Natural killer cell (primary cell): ENCODE results near the gene MUC5B. TPM values are rescaled to one million over a fixed set of nuclear protein-coding genes. Genes with fewer than 3 reads are reported as not detected.
"Not testable (repeated sequence)": the region's sequence is repeated elsewhere in the genome, so short reads cannot be mapped to it uniquely, and the experiment has no call there.

ENCODE experiments used
- ATAC-seq, 3 donors: fragments of 150-1000 bp in 2 of 3; fragments of 200-7000 bp in 1 of 3; cut with Tn5 transposase; 1 replicate in 1 of 3; 2 replicates in 2 of 3; pipeline ENCODE4 v1.10.0; 2021; ENCODE audit warnings: mild to moderate bottlenecking in 2 of 3, moderate library complexity in 2 of 3
- DNase-seq, 2 donors: peaks; one replicate each; pipeline versions ENCODE4 v3.0.0 to v3.0.0-alpha.2; 2013 to 2021; ENCODE audit warnings: mixed read lengths in 1 of 2
- H3K27ac ChIP-seq: one replicate; pipeline ENCODE4 v1.5.1; 2013; ENCODE audit warnings: mild to moderate bottlenecking, low read length
- H3K27me3 ChIP-seq: one replicate; pipeline ENCODE4 v1.6.1; 2013; ENCODE audit warnings: low read length; ENCODE audit not compliant: control insufficient read depth, insufficient read depth
- H3K36me3 ChIP-seq: one replicate; pipeline ENCODE4 v1.6.1; 2013; ENCODE audit warnings: low read length; ENCODE audit not compliant: control insufficient read depth, insufficient read depth
- H3K4me1 ChIP-seq: one replicate; pipeline ENCODE4 v1.6.1; 2013; ENCODE audit warnings: low read length; ENCODE audit not compliant: control insufficient read depth, insufficient read depth
- H3K4me3 ChIP-seq: one replicate; pipeline ENCODE4 v1.5.1; 2013; ENCODE audit warnings: low read length
- H3K9me3 ChIP-seq: one replicate; pipeline ENCODE4 v1.6.1; 2013; ENCODE audit warnings: low read length; ENCODE audit not compliant: control insufficient read depth, insufficient read depth
- H3K27ac Mint-ChIP-seq, 2 donors: one replicate each; pipeline ENCODE4 v1.8.0; 2022; ENCODE audit warnings: mild to moderate bottlenecking in 2 of 2, mixed read lengths in 2 of 2, moderate library complexity in 1 of 2
- H3K27me3 Mint-ChIP-seq, 2 donors: one replicate each; pipeline ENCODE4 v1.8.0; 2022; ENCODE audit warnings: low read depth in 2 of 2, mixed read lengths in 2 of 2
- H3K36me3 Mint-ChIP-seq: one replicate; pipeline ENCODE4 v1.8.0; 2022; ENCODE audit warnings: mixed read lengths
- H3K4me1 Mint-ChIP-seq, 2 donors: one replicate each; pipeline ENCODE4 v1.8.0; 2022; ENCODE audit warnings: mixed read lengths in 2 of 2
- H3K4me3 Mint-ChIP-seq: one replicate; pipeline ENCODE4 v1.8.0; 2022; ENCODE audit warnings: mild to moderate bottlenecking, moderate library complexity, mixed read lengths
- H3K9me3 Mint-ChIP-seq, 2 donors: one replicate each; pipeline ENCODE4 v1.8.0; 2022; ENCODE audit warnings: mixed read lengths in 2 of 2
- CTCF ChIP-seq: fragments of 200-600 bp; IDR thresholded peaks from one replicate; pipeline ENCODE4 v1.8.0; 2022; ENCODE audit warnings: antibody characterized with exemption
- WGBS: methylation state at CpG from one replicate; pipeline ENCODE4 v1.1.7; 2013; ENCODE audit warnings: missing lambda C conversion rate; ENCODE audit not compliant: insufficient coverage; 5-methylcytosine and 5-hydroxymethylcytosine counted together
- intact Hi-C: fragments of 100-400 bp; cut with micrococcal nuclease; formaldehyde crosslinking; loops from one replicate; pipeline ENCODE4 v1.14.2; 2022
- total RNA-seq, 4 donors: library from RNA; stranded (reverse); fragments of 120-200 nt in 1 of 4; gene quantifications; one replicate each; pipeline versions ENCODE4 v1.2.3 to v1.2.4, GENCODE V29; 2013 to 2022

MUC5B gene
- total RNA-seq, 3 donors from 2014 or later (not counting 1 experiment from before 2014, with no cell fraction given), result not detected

DNA sequence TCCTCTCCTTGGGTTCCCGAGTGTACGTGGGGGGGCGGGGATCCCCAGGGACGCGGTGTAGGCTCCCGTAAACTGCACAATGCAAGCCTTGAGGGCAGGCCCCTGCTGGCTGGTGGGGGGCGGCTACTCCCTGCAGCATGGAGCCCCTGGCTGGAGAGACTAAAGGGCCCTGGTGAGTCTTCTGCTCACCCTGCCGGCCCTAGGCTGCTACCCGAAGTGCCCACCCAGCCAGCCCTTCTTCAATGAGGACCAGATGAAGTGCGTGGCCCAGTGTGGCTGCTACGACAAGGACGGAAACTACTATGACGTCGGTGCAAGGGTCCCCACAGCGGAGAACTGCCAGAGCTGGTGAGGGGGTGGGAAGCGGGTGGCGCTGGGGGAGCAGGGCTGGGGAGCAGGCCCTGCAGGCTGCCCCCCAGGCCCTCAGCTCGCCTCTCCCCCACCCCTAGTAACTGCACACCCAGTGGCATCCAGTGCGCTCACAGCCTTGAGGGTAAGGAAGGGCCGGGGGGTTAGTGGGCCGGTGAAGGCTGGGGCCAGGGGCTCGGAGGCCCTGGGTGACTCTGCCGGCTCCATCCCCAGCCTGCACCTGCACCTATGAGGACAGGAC, 16.8 kb downstream of the MUC5B start:
- H3K9me3 Mint-ChIP-seq, result no peaks in the 10 kb centered on the region
- no peaks in the 10 kb centered on the region for H3K36me3 Mint-ChIP-seq
- H3K27ac ChIP-seq, result no peak overlapping the region
- ATAC-seq (no peak), DNase-seq (no peak)
- no peaks in the 10 kb centered on the region for H3K27me3 Mint-ChIP-seq
- no peaks in the 10 kb centered on the region for H3K27me3 ChIP-seq
- H3K36me3 ChIP-seq, result no peaks in the 10 kb centered on the region
- H3K27ac Mint-ChIP-seq, result no peak overlapping the region
- H3K9me3 ChIP-seq, result no peaks in the 10 kb centered on the region
- TF ChIP-seq CTCF, result no peak
- intact Hi-C loops, result no loop called here
- H3K4me3 ChIP-seq, result no peak overlapping the region
- no peak overlapping the region for H3K4me3 Mint-ChIP-seq
- 89% methylated on average over 22 of the region's 23 CpGs for WGBS
- H3K4me1 ChIP-seq, result peaks cover 8% of the 10 kb centered on the region
- H3K4me1 Mint-ChIP-seq, result peaks cover 0 to 10% of the 10 kb centered on the region in 2 donors

- no peak overlapping the region for H3K27ac Mint-ChIP-seq
- H3K9me3 Mint-ChIP-seq, result no peaks in the 10 kb centered on the region
- H3K27me3 ChIP-seq, result no peaks in the 10 kb centered on the region
- peaks cover 0 to 10% of the 10 kb centered on the region in 2 donors for H3K4me1 Mint-ChIP-seq
- no peak overlapping the region for H3K4me3 ChIP-seq
- WGBS, result 95% methylated on average over 25 of the region's 25 CpGs
- intact Hi-C loops, result no loop called here
- no peaks in the 10 kb centered on the region for H3K36me3 ChIP-seq
- H3K27ac ChIP-seq, result no peak overlapping the region
- peaks cover 8% of the 10 kb centered on the region for H3K4me1 ChIP-seq
- no peaks in the 10 kb centered on the region for H3K36me3 Mint-ChIP-seq
- no peak overlapping the region for H3K4me3 Mint-ChIP-seq
- no peak for ATAC-seq
- TF ChIP-seq CTCF, result no peak
- H3K9me3 ChIP-seq, result no peaks in the 10 kb centered on the region
- H3K27me3 Mint-ChIP-seq, result no peaks in the 10 kb centered on the region
- no peak for DNase-seq
Measured at GRCh38 chr11:1240771-1241170, 17.9 kb downstream of the MUC5B start.

GRCh38 chr11:1241706-1242105, 18.8 kb downstream of the MUC5B start:
- H3K27me3 ChIP-seq, result no peaks in the 10 kb centered on the region
- H3K4me1 ChIP-seq, result peaks cover 11% of the 10 kb centered on the region
- no peak overlapping the region for H3K27ac ChIP-seq
- H3K4me1 Mint-ChIP-seq, result peaks cover 0 to 16% of the 10 kb centered on the region in 2 donors
- H3K27ac Mint-ChIP-seq, result peak overlapping the region in 1 of 2 donors; percentile 72
- no peak for TF ChIP-seq CTCF
- 97% methylated on average over 20 of the region's 20 CpGs for WGBS
- H3K36me3 Mint-ChIP-seq, result no peaks in the 10 kb centered on the region
- H3K4me3 ChIP-seq, result no peak overlapping the region
- no peaks in the 10 kb centered on the region for H3K36me3 ChIP-seq
- H3K4me3 Mint-ChIP-seq, result no peak overlapping the region
- H3K9me3 ChIP-seq, result no peaks in the 10 kb centered on the region
- no peaks in the 10 kb centered on the region for H3K9me3 Mint-ChIP-seq
- intact Hi-C loops, result no loop called here
- no peaks in the 10 kb centered on the region for H3K27me3 Mint-ChIP-seq
- DNase-seq (no peak), ATAC-seq (no peak)

- WGBS, result 96% methylated on average over 20 of the region's 20 CpGs
- H3K27me3 ChIP-seq, result no peaks in the 10 kb centered on the region
- ATAC-seq, result no peak
- no peaks in the 10 kb centered on the region for H3K27me3 Mint-ChIP-seq
- H3K4me3 Mint-ChIP-seq, result no peak overlapping the region
- TF ChIP-seq CTCF, result no peak
- H3K4me1 Mint-ChIP-seq, result peaks cover 0 to 16% of the 10 kb centered on the region in 2 donors
- H3K27ac ChIP-seq, result peak overlapping the region; percentile 14
- H3K27ac Mint-ChIP-seq, result peak overlapping the region; percentile 72 to 81
- DNase-seq, result no peak
- H3K36me3 Mint-ChIP-seq, result no peaks in the 10 kb centered on the region
- H3K36me3 ChIP-seq, result no peaks in the 10 kb centered on the region
- intact Hi-C loops, result no loop called here
- H3K4me1 ChIP-seq, result peaks cover 11% of the 10 kb centered on the region
- H3K9me3 ChIP-seq, result no peaks in the 10 kb centered on the region
- H3K4me3 ChIP-seq, result no peak overlapping the region
- H3K9me3 Mint-ChIP-seq, result no peaks in the 10 kb centered on the region
Measured at GRCh38 chr11:1242289-1242688, 19.4 kb downstream of the MUC5B start.

DNA sequence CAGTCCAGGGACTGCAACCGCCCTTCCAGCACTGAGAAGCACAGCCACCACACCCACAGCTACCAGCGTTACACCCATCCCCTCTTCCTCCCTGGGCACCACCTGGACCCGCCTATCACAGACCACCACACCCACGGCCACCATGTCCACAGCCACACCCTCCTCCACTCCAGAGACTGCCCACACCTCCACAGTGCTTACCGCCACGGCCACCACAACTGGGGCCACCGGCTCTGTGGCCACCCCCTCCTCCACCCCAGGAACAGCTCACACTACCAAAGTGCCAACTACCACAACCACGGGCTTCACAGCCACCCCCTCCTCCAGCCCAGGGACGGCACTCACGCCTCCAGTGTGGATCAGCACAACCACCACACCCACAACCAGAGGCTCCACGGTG, 19.9 kb downstream of the MUC5B start:
- intact Hi-C loops, H3K9me3 Mint-ChIP-seq, H3K4me3 Mint-ChIP-seq, H3K36me3 Mint-ChIP-seq, ATAC-seq, H3K27me3 ChIP-seq, H3K4me3 ChIP-seq, H3K9me3 ChIP-seq, DNase-seq, H3K36me3 ChIP-seq, H3K27me3 Mint-ChIP-seq: not testable (repeated sequence)
- Histone ChIP-seq H3K27ac (peak overlapping the region; percentile 14), H3K4me1 (peaks cover 11% of the 10 kb centered on the region)
- Mint-ChIP-seq H3K27ac (peak overlapping the region; percentile 72 to 81), H3K4me1 (peaks cover 0 to 16% of the 10 kb centered on the region in 2 donors)
- 85% methylated on average over 6 of the region's 11 CpGs for WGBS
